NCI-H2196 treated with DMSO at 0.1 percent for 48 hours (cell line): ENCODE measurements around the gene FBXO7.

ENCODE experiments used
- DNase-seq: peaks from one replicate; lab custom pipeline; 2025; ENCODE audit not compliant: unreplicated experiment; lab: John Stamatoyannopoulos, UW

FBXO7 gene

GRCh38 chr22:32531228-32531627 lies 56.6 kb downstream of the FBXO7 start:
- no peak for DNase-seq

DNA sequence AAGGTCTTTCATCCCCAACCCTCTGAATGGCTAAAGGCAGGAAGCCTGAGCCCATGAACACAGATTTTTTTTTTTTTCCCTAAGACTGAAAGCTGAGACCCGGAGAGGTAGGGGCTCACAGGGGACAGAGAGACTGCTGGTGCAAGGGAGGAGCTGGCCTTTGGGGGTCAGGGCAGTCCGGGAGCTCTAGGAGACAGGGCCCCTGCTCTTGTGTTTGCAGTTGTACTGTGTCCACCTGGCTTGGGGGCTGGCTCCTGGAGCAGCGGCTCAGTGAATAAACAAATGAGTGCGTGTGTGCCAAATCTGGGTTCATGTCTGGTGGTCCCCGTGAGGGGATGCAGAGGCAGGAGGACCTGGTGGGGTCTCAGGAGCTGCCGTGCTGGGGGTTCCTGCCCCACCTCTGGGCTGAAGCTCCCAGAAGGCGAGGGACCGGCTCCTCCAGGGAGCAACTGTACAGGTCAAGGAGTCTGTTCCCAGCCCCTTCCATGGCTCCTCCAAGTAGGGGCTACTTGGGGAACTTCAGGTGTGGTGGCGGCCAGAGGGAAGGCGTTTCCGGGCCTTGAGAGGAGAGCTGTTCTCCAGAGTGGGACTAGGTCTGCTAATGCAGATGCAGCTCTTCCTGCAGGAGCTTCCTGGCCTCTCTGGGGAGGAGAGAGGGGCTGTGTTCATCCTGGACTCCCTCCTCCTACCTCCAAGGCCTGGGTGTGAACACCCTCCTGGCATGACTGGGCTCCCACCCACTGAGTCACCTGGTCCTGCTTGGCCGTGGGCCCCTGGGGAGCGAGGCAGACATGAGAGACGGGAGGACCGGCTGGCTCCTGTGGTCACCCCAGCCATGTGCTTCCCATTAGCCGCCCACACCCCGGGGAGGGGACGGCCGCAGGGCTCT lies 57.6 kb downstream of the FBXO7 start:
- DNase-seq: no peak

DNA sequence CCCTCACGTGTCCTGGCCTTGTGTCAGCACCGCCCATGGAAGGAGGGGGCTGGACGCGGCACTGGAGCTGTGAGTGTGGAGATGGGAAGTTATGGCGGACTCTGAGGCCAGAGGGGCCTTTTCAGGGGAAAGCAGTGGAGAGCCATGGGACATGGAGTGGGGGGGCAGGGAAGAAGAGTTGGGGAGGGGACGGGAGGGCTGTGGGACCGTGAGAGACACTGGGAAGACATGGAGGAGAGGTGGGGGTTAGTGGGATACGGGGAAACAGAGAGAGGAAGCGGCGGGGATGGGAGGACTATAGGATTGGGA lies 58.2 kb downstream of the FBXO7 start:
- no peak for DNase-seq

GRCh38 chr22:32533265-32534111 lies 58.9 kb downstream of the FBXO7 start:
- DNase-seq: no peak

DNA sequence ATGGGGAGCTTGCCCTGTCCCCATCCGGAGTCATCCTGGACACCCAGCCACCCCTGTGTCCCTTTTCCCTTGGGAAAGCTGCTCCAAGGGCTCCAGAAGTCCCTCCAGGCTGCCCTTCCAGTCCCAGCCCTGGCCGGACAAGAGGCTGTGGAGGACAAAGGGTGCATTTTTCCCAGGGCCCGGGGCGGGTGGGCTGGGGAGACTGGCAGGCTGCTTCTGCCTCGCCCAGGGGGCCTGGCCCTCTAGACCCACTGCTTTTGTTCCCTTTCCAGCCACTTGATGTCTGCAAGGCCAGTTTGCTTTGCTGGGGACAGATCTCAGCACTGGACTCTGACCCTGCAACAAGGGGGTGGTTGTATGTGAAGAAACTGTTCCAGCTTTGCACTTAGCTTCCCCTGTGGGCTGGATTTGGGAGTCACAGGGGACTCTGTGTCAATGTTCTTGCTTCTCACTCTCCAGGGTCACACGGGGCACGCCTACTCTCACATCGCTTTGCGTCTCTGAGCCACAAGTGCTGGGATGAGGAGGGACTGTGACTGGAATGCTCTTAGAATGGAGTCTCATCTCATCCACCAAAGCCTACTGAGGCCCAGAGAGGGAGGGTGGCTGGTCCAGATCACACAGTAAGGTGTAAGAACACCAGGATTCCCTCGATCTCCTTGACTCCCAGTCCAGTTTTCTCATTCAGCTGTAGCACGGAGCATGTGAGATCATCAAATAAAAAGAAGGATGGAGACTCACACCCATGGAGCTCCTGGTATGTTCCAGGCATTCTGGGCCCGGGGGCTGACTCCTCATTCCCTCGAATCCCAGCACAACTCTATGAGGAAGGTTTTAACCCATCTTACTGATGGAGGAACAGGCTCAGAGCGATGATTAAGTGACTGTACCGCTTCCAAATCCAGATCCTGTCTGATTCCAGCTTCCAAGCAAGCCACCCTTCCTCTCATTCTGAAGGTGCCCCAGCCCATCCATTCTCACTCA lies 59.9 kb downstream of the FBXO7 start:
- DNase-seq: no peak

DNA sequence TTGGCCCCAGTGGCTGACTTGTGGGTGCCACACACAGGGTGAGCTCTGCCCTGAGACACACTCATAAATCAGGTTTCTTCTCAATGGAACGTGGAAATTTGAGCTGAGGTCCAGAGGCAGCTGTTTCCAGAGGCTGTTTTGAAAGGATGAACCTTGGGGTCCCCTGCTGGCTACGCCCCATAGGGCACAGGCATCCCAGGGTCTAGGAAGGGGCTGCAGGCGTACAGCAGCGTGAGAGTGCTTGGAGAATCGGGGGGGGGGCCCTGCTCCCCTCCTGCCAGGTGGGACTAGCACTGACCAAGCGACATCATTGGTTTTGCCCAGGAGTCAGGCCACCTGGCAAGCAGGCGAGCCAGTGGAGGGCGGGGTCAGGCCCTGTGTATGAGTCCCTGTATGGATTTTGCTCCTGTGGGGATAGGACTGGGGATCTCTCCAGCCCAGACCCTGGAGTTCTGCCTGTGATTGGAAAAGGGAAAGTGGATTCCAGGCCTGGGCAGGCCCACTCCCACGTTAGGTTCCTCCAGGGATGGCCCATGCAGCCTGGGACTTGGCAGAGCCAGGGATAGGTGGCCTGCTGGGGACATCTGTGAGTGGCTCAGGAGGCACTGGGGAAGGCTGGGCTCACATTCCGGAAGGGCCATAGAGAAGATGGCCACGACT lies 61.0 kb downstream of the FBXO7 start:
- DNase-seq: no peak

DNA sequence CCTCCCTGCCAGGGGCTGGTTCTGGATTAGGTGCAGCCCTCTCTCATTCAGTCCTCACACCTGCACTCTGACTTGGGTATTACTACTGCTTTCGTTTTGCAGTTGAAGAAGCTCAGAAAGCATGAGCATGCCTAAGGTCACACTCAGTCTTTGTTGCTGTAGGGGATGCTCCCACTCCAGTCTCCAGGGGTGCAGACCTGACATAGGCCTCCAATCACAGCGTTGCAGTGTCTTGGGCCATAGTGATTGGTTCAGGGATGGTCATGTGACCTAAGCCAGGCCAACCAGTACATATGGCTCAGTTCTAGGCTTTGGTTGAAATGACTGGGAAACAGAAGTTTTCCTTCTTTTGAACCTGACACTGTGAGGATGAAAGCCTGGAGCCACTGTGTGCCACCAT lies 61.7 kb downstream of the FBXO7 start:
- no peak for DNase-seq

DNA sequence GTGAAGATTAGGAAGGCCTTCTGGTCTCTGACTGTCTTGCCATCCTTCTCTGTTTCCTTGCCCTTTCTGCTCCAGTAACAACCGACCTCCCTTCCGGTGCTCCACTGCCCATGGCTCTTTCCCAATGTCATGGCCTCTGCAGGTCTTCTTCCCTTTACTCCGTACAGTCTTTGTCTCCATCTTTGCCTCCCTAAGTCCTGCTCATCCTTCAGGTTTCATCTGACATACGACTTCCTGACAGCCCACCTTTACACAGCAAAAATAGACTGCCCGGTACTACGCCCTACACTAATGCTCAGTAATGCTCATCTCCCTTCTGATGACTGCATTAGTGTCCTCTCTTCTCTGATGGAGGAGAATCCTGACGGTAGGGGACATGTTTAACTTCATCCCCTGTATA lies 63.9 kb downstream of the FBXO7 start:
- no peak for DNase-seq

- no peak for DNase-seq
Measured at GRCh38 chr22:32539631-32540421, 65.2 kb downstream of the FBXO7 start.

DNA sequence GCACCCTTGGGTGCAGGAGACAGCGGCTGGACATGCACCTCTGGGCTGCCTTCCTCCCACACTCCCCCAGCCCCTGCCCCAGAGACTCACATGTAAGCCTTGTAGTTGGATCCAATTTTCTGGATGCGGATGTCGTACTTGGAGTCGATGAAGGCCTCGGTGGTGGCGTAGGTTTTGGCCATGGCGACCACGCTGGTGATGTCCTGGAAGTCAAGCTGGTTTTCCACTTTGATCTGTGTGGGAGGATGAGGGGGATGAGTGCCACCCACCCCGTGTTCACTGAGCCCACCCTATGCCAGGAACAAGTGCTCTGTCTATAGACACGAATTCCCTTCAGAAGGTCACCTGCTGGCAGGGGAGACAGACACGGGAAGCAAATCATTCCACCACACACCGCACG lies 66.9 kb downstream of the FBXO7 start:
- DNase-seq: no peak

DNA sequence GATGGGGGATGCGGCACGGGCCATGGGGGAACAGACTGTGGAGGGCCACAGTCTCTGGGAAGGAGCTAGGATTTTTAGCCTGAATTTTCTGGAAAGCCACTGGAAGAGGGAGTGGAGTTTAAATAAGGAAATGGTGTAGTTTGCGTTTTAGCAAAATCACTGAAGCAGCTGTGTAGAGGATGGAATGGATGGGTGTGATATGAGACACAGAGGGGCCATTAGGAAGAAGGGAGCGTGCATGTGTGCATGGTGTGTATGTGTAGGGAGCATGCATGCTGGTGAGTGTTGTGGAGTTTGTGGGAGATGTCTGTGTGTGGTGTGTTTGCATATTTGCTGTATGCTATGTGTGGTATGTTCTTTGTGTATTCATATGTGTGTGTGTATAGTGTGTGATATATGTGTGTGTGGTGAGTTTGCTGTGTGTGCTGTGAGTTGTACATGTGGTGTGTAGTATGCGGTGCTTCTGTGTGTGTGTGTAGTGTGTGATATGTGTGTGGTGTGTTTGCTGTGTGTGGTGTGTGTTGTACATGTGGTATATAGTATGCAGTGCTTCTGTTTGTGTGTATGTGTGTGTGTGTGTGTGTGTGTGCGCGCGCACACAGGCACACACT lies 67.6 kb downstream of the FBXO7 start:
- DNase-seq: no peak

GRCh38 chr22:32542677-32543357 lies 68.2 kb downstream of the FBXO7 start:
- no peak for DNase-seq

DNA sequence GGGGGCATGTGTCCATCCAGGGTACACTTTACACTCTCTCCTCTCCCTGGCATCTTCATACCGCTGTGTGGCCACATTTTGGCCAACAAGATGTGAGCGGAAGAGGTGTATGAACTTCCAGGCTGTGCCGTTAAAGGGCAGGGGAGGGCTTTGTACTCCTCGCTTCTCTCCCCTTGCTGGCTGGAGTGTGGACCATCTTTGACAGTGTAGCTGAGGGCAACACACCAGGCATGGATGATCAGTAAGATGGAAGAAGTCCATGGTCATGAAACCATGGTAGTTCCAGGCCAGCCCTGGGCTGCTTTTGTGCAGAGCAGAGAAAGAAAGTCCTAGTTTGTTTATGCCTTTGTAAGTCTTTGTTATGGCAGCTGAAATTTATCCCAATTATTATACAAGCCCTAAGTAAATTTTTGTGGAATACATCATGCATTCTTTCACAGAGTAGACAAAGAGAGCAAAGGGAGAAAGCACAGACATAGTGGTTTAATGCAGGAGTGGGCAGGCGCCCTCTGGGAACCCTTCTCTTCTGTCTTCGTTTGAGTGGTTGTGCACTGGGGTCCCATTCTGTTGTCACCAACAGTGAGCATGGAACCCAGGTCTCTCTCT lies 70.4 kb downstream of the FBXO7 start:
- DNase-seq: no peak

DNA sequence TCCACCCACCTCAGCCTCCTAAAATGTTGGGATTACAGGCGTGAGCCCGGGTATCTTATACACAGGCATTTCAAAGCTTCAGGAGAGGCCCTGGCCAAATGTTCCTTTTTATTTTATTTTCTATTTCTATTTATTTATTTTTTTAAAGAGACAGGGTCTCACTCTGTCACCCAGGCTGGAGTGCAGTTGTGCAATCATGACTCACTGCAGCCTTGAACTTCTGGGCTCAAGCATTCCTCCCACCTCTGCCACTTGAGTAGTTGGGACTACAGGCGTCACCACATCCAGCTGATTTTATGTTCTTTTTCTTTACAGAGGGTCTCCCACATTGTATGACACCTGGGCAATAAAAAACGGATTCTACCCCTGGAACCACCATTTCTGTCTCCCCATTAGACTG lies 71.2 kb downstream of the FBXO7 start:
- no peak for DNase-seq

- DNase-seq: no peak
Measured at GRCh38 chr22:32546496-32546895, 71.9 kb downstream of the FBXO7 start.

GRCh38 chr22:32546935-32547334 lies 72.3 kb downstream of the FBXO7 start:
- no peak for DNase-seq

GRCh38 chr22:32548039-32548438 lies 73.4 kb downstream of the FBXO7 start:
- DNase-seq: no peak
